ENCODE results near the gene ATP6V1B1. TPM values are rescaled to one million over a fixed set of nuclear protein-coding genes. Genes with fewer than 3 reads are reported as not detected.

ATP6V1B1 gene
- total RNA-seq, 1 experiment from 2014 or later, result 7.8 TPM

- TF ChIP-seq EZH2 (IDR thresholded peaks at IDR 0.05; ENCODE audit: low read depth) (no peak), CTCF (conservative IDR thresholded peaks at IDR 0.05) (no peak)
- no peaks in the 10 kb centered on the region for H3K9me2 ChIP-seq (ENCODE audit: insufficient read depth)
- CTCF ChIA-PET, result no interaction called here
- peaks cover 72% of the 10 kb centered on the region for H3K27me3 ChIP-seq (ENCODE audit: insufficient read depth, low read depth)
- no peaks in the 10 kb centered on the region for H3F3A ChIP-seq (ENCODE audit: insufficient read depth, low read depth)
- H4K20me1 ChIP-seq (ENCODE audit: insufficient read depth), result no peaks in the 10 kb centered on the region
- intact Hi-C loops (cut with micrococcal nuclease; ENCODE audit: unreplicated experiment), result no loop called here
- no peaks in the 10 kb centered on the region for H3K4me1 ChIP-seq (replicated peaks; ENCODE audit: insufficient read depth)
- no peak overlapping the region for H2AFZ ChIP-seq
- no peak overlapping the region for H3K4me2 ChIP-seq
- H3K27ac ChIP-seq, result no peak overlapping the region
- H3K9me3 ChIP-seq (ENCODE audit: insufficient read depth, low read depth), result no peaks in the 10 kb centered on the region
- POLR2A ChIA-PET (ENCODE audit: unreplicated experiment), result no interaction called here
- no TSS peak for BruUV-seq (replicated peaks)
- no peak overlapping the region for H3K4me3 ChIP-seq
- no peaks in the 10 kb centered on the region for H3K36me3 ChIP-seq (ENCODE audit: low read depth)
- DNase-seq, result no peak
- H3K79me2 ChIP-seq (ENCODE audit: low read depth), result no peaks in the 10 kb centered on the region
These were observed 38.3 kb upstream of the ATP6V1B1 start for GRCh38 chr2:70897203-70897976.

- Histone ChIP-seq H3K79me2 (ENCODE audit: low read depth) (no peaks in the 10 kb centered on the region), H3K9me2 (ENCODE audit: insufficient read depth) (no peaks in the 10 kb centered on the region), H3F3A (ENCODE audit: insufficient read depth, low read depth) (no peaks in the 10 kb centered on the region), H3K27me3 (ENCODE audit: insufficient read depth, low read depth) (peaks cover 67% of the 10 kb centered on the region), H3K4me3 (no peak overlapping the region), H3K27ac (no peak overlapping the region), H2AFZ (no peak overlapping the region), H3K4me1 (replicated peaks; ENCODE audit: insufficient read depth) (no peaks in the 10 kb centered on the region), H3K4me2 (no peak overlapping the region), H4K20me1 (ENCODE audit: insufficient read depth) (no peaks in the 10 kb centered on the region), H3K9me3 (ENCODE audit: insufficient read depth, low read depth) (no peaks in the 10 kb centered on the region), H3K36me3 (ENCODE audit: low read depth) (no peaks in the 10 kb centered on the region)
- DNase-seq, result no peak
- intact Hi-C loops (cut with micrococcal nuclease; ENCODE audit: unreplicated experiment), result no loop called here
- no TSS peak for BruUV-seq (replicated peaks)
- no peak for TF ChIP-seq CTCF (conservative IDR thresholded peaks at IDR 0.05)
- no peak for TF ChIP-seq EZH2 (IDR thresholded peaks at IDR 0.05; ENCODE audit: low read depth)
- ChIA-PET POLR2A (ENCODE audit: unreplicated experiment) (interaction anchor here (0.6 kb wide), 1 partner anchor 329 kb away, joined by 3 read pairs; no protein-coding TSS in a partner anchor), CTCF (no interaction called here)
These were observed 37.8 kb upstream of the ATP6V1B1 start for GRCh38 chr2:70897977-70898226.

GRCh38 chr2:70898363-70899240 lies 37.1 kb upstream of the ATP6V1B1 start:
- TF ChIP-seq EZH2 (IDR thresholded peaks at IDR 0.05; ENCODE audit: low read depth) (no peak), CTCF (conservative IDR thresholded peaks at IDR 0.05) (no peak)
- no peaks in the 10 kb centered on the region for H3K9me3 ChIP-seq (ENCODE audit: insufficient read depth, low read depth)
- H3K27me3 ChIP-seq (ENCODE audit: insufficient read depth, low read depth), result peaks cover 61% of the 10 kb centered on the region
- H3K4me1 ChIP-seq (replicated peaks; ENCODE audit: insufficient read depth), result no peaks in the 10 kb centered on the region
- no peak overlapping the region for H3K4me3 ChIP-seq
- ChIA-PET CTCF (no interaction called here), POLR2A (ENCODE audit: unreplicated experiment) (interaction anchor here (0.6 kb wide), 1 partner anchor 329 kb away, joined by 3 read pairs; no protein-coding TSS in a partner anchor)
- DNase-seq, result no peak
- intact Hi-C loops (cut with micrococcal nuclease; ENCODE audit: unreplicated experiment), result no loop called here
- H4K20me1 ChIP-seq (ENCODE audit: insufficient read depth), result no peaks in the 10 kb centered on the region
- H3F3A ChIP-seq (ENCODE audit: insufficient read depth, low read depth), result no peaks in the 10 kb centered on the region
- H3K27ac ChIP-seq, result no peak overlapping the region
- H3K79me2 ChIP-seq (ENCODE audit: low read depth), result no peaks in the 10 kb centered on the region
- no peak overlapping the region for H3K4me2 ChIP-seq
- no peak overlapping the region for H2AFZ ChIP-seq
- no TSS peak for BruUV-seq (replicated peaks)
- H3K9me2 ChIP-seq (ENCODE audit: insufficient read depth), result no peaks in the 10 kb centered on the region
- H3K36me3 ChIP-seq (ENCODE audit: low read depth), result no peaks in the 10 kb centered on the region
